ENCODE data around the gene TTLL13.

Gene TTLL13

GRCh38 chr15:90225504-90226234, 23.7 kb upstream of the TTLL13 start:
- no peak for DNase-seq (ENCODE audit: low spot score)

GRCh38 chr15:90227336-90227735, 22.0 kb upstream of the TTLL13 start:
- no peak for TF ChIP-seq CTCF (IDR thresholded peaks at IDR 0.05; ENCODE audit: extremely low read depth, missing control alignments)
- no peak for DNase-seq (ENCODE audit: low spot score)

More at GRCh38 chr15:90225504-90226234, 23.7 kb upstream of the TTLL13 start:
- no peak for TF ChIP-seq CTCF (IDR thresholded peaks at IDR 0.05; ENCODE audit: extremely low read depth, missing control alignments)

GRCh38 chr15:90227816-90228772, 21.3 kb upstream of the TTLL13 start:
- DNase-seq (ENCODE audit: low spot score): no peak

GRCh38 chr15:90228960-90229359, 20.4 kb upstream of the TTLL13 start:
- no peak for TF ChIP-seq CTCF (IDR thresholded peaks at IDR 0.05; ENCODE audit: extremely low read depth, missing control alignments)
- no peak for DNase-seq (ENCODE audit: low spot score)

More at GRCh38 chr15:90227816-90228772, 21.3 kb upstream of the TTLL13 start:
- TF ChIP-seq CTCF (IDR thresholded peaks at IDR 0.05; ENCODE audit: extremely low read depth, missing control alignments): no peak

- DNase-seq (ENCODE audit: low spot score): no peak
These were observed 19.3 kb upstream of the TTLL13 start for GRCh38 chr15:90230071-90230494.

GRCh38 chr15:90230610-90231009, 18.7 kb upstream of the TTLL13 start:
- TF ChIP-seq CTCF (IDR thresholded peaks at IDR 0.05; ENCODE audit: extremely low read depth, missing control alignments): no peak
- no peak for DNase-seq (ENCODE audit: low spot score)

More at GRCh38 chr15:90230071-90230494, 19.3 kb upstream of the TTLL13 start:
- no peak for TF ChIP-seq CTCF (IDR thresholded peaks at IDR 0.05; ENCODE audit: extremely low read depth, missing control alignments)

All from GM20000 (cell line).